NCI-H446 treated with DMSO at 0.1 percent for 48 hours (cell line): Measurements from ENCODE around the gene TRIM62.

ENCODE experiments used
- DNase-seq: peaks from one replicate; lab custom pipeline; 2025; lab: John Stamatoyannopoulos, UW

TRIM62 gene

GRCh38 chr1:33180226-33180910 is 1.5 kb downstream of the TRIM62 start:
- peak; percentile 75 for DNase-seq

DNA sequence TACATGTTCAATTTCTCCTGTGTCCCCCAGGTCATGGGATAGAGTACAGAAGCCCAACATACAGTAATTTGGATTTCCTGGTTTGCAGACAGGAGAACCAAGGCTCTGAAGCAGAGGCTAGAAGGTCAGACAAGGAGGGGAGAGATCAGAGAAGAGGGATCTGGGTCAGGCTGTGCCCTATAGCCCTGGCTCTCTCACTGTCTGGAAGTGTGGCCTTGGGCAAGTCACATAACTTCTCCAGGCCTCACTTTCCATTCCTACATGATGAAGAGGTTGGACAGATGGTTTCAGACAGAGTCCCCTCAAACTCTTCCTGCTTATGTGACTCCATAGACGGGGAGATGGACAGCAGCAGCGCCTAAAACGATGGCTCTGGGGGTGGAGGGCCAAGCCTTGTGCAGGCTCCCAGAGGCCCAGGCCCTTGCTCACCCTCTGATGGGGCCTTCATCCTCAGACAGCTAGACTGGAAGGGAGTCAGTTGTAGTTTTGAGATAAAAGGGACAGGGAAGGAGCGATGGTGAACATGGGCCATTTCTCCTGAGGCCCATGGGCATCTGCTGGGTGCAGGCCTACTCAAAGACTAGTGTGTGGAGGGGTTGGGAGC is 2.9 kb downstream of the TRIM62 start:
- DNase-seq = no peak

DNA sequence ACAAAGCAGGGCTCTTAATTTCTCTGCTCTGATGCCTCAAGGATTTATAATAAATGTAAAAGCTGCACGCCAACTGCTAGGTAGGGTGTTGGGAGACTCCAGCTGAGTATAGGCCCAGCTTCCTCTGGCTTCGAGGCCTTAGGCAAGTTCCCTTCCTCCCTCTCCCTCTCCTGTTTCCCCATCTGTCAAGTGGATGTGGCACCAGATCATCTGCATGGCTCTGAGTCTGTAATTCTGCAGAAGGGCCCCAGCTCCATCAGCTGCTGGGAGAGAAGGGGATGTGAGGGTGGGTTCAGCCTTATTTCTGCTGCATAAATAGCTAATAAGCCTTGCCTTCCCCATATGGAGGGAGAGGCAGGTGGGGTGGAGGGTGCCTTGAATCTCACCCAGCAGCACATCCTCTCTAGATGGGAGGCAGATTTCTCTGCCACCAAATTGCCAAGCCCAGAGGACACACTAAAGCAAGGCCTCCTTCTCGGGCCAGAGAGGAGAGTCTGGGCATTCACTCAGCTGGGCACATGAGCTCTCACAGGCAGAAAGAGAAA is 3.8 kb downstream of the TRIM62 start:
- no peak for DNase-seq

- DNase-seq = no peak
These were observed 5.0 kb downstream of the TRIM62 start for GRCh38 chr1:33176887-33177286.

DNA sequence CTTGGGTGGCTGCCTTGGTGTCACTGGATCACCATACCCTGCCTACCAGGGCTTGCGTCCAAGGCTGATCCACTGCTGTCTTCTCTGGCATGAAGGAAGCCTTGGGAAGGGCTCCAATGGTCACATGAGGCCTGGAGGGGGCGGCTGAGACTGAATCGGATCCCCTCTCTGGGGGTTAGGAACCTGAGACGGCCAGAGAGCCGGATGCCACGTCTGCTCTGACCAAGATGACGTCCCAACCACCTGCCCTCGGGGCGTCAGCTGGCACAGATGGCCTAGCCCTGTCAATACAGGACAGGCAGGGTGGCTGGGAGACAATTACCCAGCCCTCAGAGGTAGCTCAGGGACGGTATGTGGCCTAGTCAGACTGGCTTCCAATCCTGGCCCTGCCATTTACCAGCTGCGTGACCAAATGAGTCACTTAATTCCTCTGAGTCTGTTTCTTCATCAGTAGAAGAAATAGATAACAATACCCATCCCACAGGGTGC is 5.4 kb downstream of the TRIM62 start:
- peak; percentile 16 for DNase-seq

- no peak for DNase-seq
These were observed 6.0 kb downstream of the TRIM62 start for GRCh38 chr1:33175865-33176264.

GRCh38 chr1:33173091-33173490 is 8.8 kb downstream of the TRIM62 start:
- no peak for DNase-seq

- no peak for DNase-seq
These were observed 9.6 kb downstream of the TRIM62 start for GRCh38 chr1:33171977-33172813.

DNA sequence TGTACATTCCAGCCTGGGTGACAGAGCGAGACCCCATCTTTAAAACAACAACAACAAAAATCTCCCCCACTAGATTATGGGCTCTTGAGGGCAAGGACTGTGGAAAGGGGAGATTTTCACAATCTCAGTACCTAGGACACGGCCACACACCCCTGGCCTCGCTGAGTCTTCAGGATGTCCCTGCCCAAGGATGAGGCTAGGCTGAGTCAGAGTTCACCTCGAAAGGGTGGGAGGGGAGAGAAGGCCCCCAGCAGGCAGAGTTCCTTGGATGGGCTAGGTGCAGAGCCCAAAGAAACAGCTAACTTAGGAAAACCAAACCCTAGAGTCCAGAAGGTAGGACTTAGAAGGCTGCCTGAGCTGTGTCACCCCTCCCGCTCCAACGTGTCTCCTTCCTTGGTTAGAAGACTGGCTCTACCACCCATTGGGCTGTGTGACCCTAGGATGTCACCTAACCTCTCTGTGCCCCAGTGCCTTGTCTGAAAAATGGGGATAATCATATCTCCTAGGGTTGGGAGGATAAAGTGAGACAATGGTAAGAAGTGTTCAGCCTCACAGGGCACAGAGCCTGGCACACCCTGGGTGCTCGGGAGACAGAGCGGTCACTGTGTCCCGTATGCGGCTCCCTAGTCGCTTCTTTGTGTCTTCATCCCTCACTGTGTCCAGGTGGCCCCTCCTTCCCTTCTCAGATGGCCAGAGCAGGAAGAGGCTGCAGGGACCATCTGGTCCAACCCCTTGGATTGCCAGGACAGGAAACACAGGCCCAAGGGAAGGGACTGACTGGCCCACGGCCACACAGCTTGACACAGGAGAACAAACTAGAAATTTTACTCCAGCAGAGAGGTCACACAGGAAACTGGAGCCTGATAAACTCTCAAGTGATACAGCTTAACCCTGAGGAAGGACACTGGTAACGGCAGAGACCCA is 11.2 kb downstream of the TRIM62 start:
- no peak for DNase-seq

DNA sequence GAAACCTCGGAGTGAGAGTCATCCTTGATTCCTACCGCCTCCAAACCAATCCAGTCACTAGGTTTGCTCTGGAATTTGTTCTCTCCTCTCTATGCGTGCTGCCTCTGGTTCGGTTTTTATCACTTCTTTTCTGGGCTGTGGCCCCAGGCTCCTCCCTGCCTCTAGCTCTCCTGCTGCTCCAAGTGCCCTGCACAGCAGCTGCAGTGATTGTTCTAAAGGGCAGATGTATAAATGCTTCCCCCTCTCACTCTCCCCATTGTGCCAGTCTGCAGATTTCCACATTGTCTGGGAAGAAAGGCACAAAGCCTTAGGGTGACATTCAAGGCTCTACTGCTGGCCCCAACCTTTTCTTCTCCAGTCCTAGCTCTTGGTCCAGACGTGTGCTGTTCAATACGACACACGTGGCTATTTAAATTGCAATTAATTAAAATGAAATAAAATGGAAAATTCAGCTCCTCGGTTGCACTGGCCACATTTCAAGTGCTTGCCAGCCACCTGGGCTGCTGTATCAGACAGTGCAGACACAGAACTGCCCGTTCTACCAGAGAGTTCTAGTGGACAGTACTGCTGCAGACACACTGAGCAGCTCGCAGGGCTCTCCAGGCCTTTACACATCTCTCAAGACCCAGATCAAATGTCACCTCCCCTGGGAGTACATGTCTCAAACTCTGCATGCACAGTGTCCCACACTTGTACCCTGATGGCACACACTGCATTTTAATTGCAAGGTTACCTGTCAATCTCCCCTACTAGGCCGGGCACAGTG is 12.4 kb downstream of the TRIM62 start:
- DNase-seq = no peak

GRCh38 chr1:33168556-33169289 is 13.1 kb downstream of the TRIM62 start:
- no peak for DNase-seq

GRCh38 chr1:33167650-33168447 is 14.0 kb downstream of the TRIM62 start:
- DNase-seq = no peak

DNA sequence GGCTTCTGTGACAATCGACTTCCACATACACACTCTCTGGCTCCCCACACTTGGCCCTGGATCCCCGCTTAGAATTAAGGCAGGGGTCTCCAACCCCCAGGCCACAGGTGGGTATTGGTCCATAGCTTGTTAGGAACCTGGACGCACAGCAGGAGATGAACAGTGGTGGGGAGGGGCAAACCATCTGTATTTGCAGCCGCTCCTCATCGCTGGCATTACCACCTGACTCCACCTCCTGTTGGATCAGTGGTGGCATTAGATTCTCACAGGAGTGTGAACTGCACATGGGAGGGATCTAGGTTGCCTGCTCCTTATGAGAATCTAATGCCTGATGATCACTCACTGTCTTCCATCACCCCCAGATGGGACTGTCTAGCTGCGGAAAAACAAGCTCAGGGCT is 16.0 kb downstream of the TRIM62 start:
- no peak for DNase-seq

DNA sequence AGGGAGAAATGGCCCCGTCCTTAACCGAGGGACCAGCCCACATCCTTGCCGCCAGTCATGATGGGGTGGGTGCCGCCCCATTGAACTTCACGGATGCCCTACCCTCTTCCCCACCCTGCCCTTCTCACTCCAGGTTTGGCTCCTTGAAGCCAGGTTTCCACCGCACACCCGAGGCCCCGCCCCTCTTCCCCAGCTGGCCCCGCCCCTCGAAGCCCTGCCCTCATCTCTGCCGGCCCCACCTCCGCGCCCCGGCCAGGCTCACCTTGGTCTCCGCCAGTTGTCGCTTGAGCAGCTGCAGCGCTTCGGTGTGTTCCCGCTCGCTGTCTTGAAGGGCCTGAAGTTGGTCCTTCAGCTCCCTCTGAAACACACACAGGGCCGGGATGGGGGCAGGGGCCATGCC is 16.6 kb downstream of the TRIM62 start:
- no peak for DNase-seq

DNA sequence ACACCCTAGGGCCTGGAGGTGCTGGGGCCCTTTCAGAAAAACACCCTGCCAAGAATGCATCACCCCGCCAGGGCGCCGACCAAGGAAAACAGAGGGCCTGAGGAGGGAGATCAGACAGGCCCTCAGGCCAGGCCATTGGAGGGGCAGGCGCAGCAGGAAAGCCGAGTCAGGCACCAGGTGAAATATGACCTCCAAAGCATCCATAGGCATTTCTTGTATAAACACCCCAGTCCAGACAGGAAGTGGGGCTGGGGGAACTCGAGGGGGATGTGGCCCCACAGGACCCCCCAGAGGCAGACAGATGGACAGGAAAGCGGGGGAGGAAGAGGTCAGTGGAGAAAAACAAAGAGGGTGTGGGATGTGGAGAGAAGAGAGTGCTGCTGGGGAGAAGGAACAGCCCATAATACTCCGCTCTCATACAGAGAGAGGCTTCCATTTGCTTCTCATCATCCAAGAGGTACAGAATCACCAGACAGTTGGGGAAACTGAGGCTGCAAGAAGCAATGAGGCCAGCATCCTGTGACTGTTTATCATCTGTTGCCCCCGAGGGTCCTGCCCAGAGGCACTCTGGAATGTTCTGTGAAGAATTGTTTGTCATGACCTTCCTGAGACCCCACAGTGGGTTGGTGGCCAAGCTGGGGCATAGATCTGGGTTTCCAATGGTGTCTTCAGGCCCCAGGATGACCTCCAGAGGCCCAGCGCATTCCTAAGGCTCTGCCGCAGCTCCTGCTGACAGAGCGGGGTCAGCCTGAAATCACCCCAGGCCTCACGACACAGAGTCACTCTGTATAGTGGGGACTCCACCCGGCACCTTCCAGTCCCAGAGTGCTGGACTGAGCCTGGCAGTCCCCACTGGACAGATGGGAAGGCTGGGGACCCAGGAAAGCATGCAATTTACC is 18.0 kb downstream of the TRIM62 start:
- DNase-seq = no peak

GRCh38 chr1:33162141-33162540 is 19.7 kb downstream of the TRIM62 start:
- DNase-seq = no peak

GRCh38 chr1:33161061-33161681 is 20.7 kb downstream of the TRIM62 start:
- DNase-seq = no peak

DNA sequence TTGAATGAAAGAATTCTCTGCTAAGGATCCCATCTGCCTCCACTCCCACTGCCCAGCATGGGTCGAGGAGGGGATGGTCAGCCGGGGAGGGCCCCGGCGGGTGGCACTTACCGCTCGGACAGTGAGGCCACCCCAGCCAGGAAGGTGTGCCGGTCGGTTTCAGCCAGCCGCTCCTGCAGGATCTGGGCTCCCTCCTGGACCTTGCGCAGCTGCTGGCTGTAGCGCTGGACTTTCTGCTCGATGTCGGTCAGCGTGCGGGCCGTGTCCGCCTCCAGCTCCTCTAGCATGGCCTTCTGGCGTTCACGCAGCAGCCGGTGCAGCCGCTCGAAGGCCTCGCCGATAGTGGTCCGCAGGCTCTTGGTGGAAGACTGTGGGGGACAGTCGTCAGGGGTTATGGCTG is 22.3 kb downstream of the TRIM62 start:
- no peak for DNase-seq
